MM.1S (cell line): ENCODE data around the gene PCMT1.
"Not testable (repeated sequence)": the region's sequence is repeated elsewhere in the genome, so short reads cannot be mapped to it uniquely, and the experiment has no call there.

Experiments
- DNase-seq: peaks from one replicate; pipeline ENCODE4 v3.0.0-alpha.2; 2015
- H2AFZ ChIP-seq: fragments of 300-600 bp; sonication (generic); 2 replicates; pipeline ENCODE4 v1.6.0; 2016; ENCODE audit warnings: antibody characterized with exemption, low read length
- H3F3A ChIP-seq: fragments of 300-600 bp; sonication (generic); 2 replicates; pipeline ENCODE4 v1.6.1; 2016; ENCODE audit warnings: mild to moderate bottlenecking, antibody characterized with exemption, low read length, moderate library complexity, mixed read lengths; ENCODE audit not compliant: insufficient read depth
- H3K27ac ChIP-seq: fragments of 300-600 bp; sonication (generic); 2 replicates; pipeline ENCODE4 v1.5.1; 2016; ENCODE audit warnings: mild to moderate bottlenecking, low read length
- H3K27me3 ChIP-seq: fragments of 300-600 bp; sonication (generic); replicated peaks from 2 replicates; pipeline ENCODE4 v1.6.0; 2016; ENCODE audit warnings: low read length; ENCODE audit not compliant: insufficient read depth
- H3K36me3 ChIP-seq: fragments of 300-600 bp; sonication (generic); replicated peaks from 2 replicates; pipeline ENCODE4 v1.6.1; 2016; ENCODE audit warnings: mild to moderate bottlenecking, low read length, mixed read lengths; ENCODE audit not compliant: insufficient read depth
- H3K4me1 ChIP-seq: fragments of 300-600 bp; sonication (generic); 2 replicates; pipeline ENCODE4 v1.6.1; 2016; ENCODE audit warnings: low read length, mixed read lengths
- H3K4me2 ChIP-seq: fragments of 300-600 bp; sonication (generic); 2 replicates; pipeline ENCODE4 v1.6.0; 2016; ENCODE audit warnings: low read depth, low read length
- H3K4me3 ChIP-seq: fragments of 300-600 bp; sonication (generic); 2 replicates; pipeline ENCODE4 v1.5.1; 2016; ENCODE audit warnings: low read length, mixed read lengths
- H3K79me2 ChIP-seq: fragments of 300-600 bp; sonication (generic); 2 replicates; pipeline ENCODE4 v1.6.1; 2016; ENCODE audit warnings: mixed run types, low read length, mixed read lengths
- H3K9ac ChIP-seq: fragments of 300-600 bp; sonication (generic); 2 replicates; pipeline ENCODE4 v1.6.1; 2016; ENCODE audit warnings: low read length, mixed read lengths
- H3K9me2 ChIP-seq: fragments of 300-600 bp; sonication (generic); replicated peaks from 2 replicates; pipeline ENCODE4 v1.6.1; 2016; ENCODE audit warnings: mild to moderate bottlenecking, low read length, mixed read lengths; ENCODE audit not compliant: insufficient read depth
- H3K9me3 ChIP-seq: fragments of 300-600 bp; sonication (generic); replicated peaks from 2 replicates; pipeline ENCODE4 v1.6.1; 2016; ENCODE audit warnings: mild to moderate bottlenecking, low read length, mixed read lengths; ENCODE audit not compliant: insufficient read depth
- H4K20me1 ChIP-seq: fragments of 300-600 bp; sonication (generic); 2 replicates; pipeline ENCODE4 v1.6.1; 2016; ENCODE audit warnings: mild to moderate bottlenecking, low read length, moderate library complexity, mixed read lengths; ENCODE audit not compliant: insufficient read depth
- CTCF ChIP-seq: fragments of 300-600 bp; sonication (generic); IDR thresholded peaks from 2 replicates; pipeline ENCODE4 v1.5.1; 2016; ENCODE audit warnings: antibody characterized with exemption, low read length, mixed read lengths
- EZH2 ChIP-seq: fragments of 300-600 bp; sonication (generic); optimal IDR thresholded peaks from 2 replicates; pipeline ENCODE3; 2017; ENCODE audit warnings: low read depth, mild to moderate bottlenecking, antibody characterized with exemption, low read length, mixed read lengths
- EZH2phosphoT487 ChIP-seq: fragments of 300-600 bp; sonication (generic); IDR thresholded peaks from 2 replicates; pipeline ENCODE4 v1.6.1; 2018; ENCODE audit warnings: antibody characterized with exemption, low read length

Gene PCMT1

DNA sequence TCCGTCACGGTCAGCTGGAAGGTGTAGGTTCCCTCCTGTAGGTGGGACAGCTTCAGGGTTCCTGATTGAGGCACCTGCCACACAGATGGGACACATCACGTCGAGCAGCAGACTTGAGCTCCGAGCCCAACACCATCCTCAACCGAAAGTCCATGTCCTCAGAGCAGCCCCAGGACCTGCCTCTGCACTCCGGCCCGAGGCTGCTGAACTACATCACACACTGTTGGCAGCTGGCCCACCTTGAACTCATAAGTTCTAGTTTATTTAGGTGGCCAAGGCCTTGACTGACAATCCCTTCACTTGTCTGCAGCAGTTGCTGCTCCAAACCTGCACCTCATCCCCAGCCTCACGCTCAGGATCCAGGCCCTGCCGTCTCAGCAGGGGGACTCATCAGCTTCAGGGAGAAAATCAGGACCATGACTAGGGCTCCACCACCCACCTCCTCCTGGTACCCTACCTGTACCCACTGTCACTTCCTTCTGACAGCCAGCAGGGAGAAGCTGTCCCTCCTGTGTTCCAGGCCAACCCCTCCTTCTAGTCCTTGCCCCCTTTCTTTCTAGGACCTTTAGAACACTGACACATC, 93.6 kb downstream of the PCMT1 start:
- no peak for DNase-seq
- H3K4me2 ChIP-seq: no peak overlapping the region
- no peaks in the 10 kb centered on the region for H3K4me1 ChIP-seq
- no peaks in the 10 kb centered on the region for H3F3A ChIP-seq
- no peak overlapping the region for H2AFZ ChIP-seq
- no peaks in the 10 kb centered on the region for H3K27me3 ChIP-seq
- no peaks in the 10 kb centered on the region for H4K20me1 ChIP-seq
- H3K79me2 ChIP-seq: no peaks in the 10 kb centered on the region
- H3K9me3 ChIP-seq: no peaks in the 10 kb centered on the region
- no peak overlapping the region for H3K9ac ChIP-seq
- no peaks in the 10 kb centered on the region for H3K9me2 ChIP-seq
- no peak overlapping the region for H3K4me3 ChIP-seq
- TF ChIP-seq CTCF (no peak), EZH2phosphoT487 (no peak), EZH2 (no peak)
- H3K27ac ChIP-seq: no peak overlapping the region
- H3K36me3 ChIP-seq: no peaks in the 10 kb centered on the region

GRCh38 chr6:149844036-149844435, 94.5 kb downstream of the PCMT1 start:
- not testable (repeated sequence) for H3K9me2 ChIP-seq, H3K9me3 ChIP-seq, H3F3A ChIP-seq, H3K27me3 ChIP-seq, H3K36me3 ChIP-seq, H3K4me1 ChIP-seq, H3K79me2 ChIP-seq, H3K9ac ChIP-seq, H3K4me2 ChIP-seq, H3K27ac ChIP-seq, H4K20me1 ChIP-seq, DNase-seq, H3K4me3 ChIP-seq, H2AFZ ChIP-seq

- H3K4me2 ChIP-seq: no peak overlapping the region
- no peak overlapping the region for H3K9ac ChIP-seq
- no peaks in the 10 kb centered on the region for H3K4me1 ChIP-seq
- TF ChIP-seq EZH2phosphoT487 (no peak), EZH2 (no peak), CTCF (no peak)
- no peaks in the 10 kb centered on the region for H3F3A ChIP-seq
- no peaks in the 10 kb centered on the region for H3K9me2 ChIP-seq
- no peak for DNase-seq
- H4K20me1 ChIP-seq: no peaks in the 10 kb centered on the region
- H2AFZ ChIP-seq: no peak overlapping the region
- no peaks in the 10 kb centered on the region for H3K36me3 ChIP-seq
- no peaks in the 10 kb centered on the region for H3K27me3 ChIP-seq
- no peaks in the 10 kb centered on the region for H3K9me3 ChIP-seq
- no peaks in the 10 kb centered on the region for H3K79me2 ChIP-seq
- no peak overlapping the region for H3K27ac ChIP-seq
- H3K4me3 ChIP-seq: no peak overlapping the region
Observed at GRCh38 chr6:149844480-149844879, 94.9 kb downstream of the PCMT1 start.

DNA sequence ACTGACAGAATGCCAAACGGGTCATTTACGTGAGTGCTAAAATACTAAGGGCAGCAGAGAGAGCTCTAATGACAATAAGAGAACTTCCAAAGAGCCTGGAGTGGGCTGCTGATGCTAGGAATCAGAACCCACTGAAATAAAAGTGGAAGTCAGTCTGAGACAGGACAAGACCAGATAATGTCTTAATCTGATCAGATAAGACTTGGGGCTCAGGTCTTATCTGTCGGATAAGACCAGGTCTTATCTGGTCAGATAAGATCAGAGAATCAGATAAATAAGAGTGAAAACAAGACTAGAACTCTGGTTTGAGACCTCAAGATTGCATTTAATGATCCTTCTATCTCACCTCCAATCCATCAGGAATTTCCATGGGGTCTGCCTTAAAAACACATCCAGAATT, 96.0 kb downstream of the PCMT1 start:
- Histone ChIP-seq H3K4me1 (no peaks in the 10 kb centered on the region), H3K4me2 (no peak overlapping the region)
- DNase-seq: no peak

More for the DNA sequence above, 96.0 kb downstream of the PCMT1 start:
- H3K27me3 ChIP-seq: no peaks in the 10 kb centered on the region
- no peaks in the 10 kb centered on the region for H3K36me3 ChIP-seq
- H2AFZ ChIP-seq: no peak overlapping the region
- H3K79me2 ChIP-seq: no peaks in the 10 kb centered on the region
- no peak overlapping the region for H3K4me3 ChIP-seq
- H3K9me2 ChIP-seq: no peaks in the 10 kb centered on the region
- H3K9ac ChIP-seq: no peak overlapping the region
- H4K20me1 ChIP-seq: no peaks in the 10 kb centered on the region
- no peaks in the 10 kb centered on the region for H3K9me3 ChIP-seq
- no peaks in the 10 kb centered on the region for H3F3A ChIP-seq
- TF ChIP-seq CTCF: no peak
- TF ChIP-seq EZH2: no peak
- no peak for TF ChIP-seq EZH2phosphoT487
- H3K27ac ChIP-seq: no peak overlapping the region
